Measurements from ENCODE around the gene P2RY2. TPM values are rescaled to one million over a fixed set of nuclear protein-coding genes. Genes with fewer than 3 reads are reported as not detected.

The P2RY2 gene
- total RNA-seq, 1 experiment from 2014 or later = 0.26 TPM

DNA sequence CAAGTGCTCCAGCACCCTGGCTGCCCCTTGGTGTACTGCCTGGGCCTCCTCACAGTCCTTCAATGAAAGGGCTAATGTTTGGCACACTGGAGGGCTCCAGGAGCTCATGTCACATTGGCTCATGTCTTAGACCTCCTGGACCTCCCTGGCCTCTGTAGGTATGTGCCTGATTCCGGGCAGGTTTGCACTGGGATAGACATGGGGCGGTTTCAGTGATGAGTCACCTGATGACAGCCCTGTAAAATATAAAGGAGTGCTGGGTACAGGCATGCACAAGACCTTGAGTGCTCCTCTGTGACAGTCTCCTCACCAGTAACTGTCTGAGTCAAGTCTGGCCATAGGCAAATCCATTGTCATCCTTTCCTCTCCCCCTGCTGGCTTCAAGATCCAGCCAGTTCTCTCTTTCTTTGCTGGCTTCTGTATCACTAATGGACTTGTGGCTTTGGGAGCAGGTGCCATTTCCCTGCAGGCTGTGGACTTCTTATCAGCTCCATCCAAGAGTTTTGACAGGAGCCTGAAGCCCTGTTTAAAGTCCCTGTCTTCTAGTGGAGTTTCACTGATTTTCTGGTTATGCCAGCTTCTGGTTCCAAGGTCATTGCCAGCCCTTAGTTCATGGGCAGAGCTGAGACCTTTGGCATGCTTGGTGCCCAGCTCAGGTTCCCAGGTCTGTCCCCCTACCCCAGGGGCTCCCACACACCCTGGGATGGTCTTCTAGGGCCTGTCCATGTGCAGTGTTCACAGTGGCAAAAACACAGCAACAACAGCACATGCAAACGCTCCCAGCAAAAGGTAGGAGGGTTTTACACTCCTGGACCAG lies 22.7 kb upstream of the P2RY2 start:
- Histone ChIP-seq H3K27me3 (ENCODE audit: insufficient read depth, low read length) (no peaks in the 10 kb centered on the region), H2BK5ac (ENCODE audit: insufficient read length, low read length) (no peak overlapping the region), H2AFZ (ENCODE audit: low read length) (no peak overlapping the region), H2BK120ac (ENCODE audit: low read depth, low read length, poor library complexity, severe bottlenecking) (no peak overlapping the region), H3K4me1 (ENCODE audit: insufficient read depth, low read length) (peaks cover 9% of the 10 kb centered on the region; the same call in 1 of the 2 replicates), H3K14ac (ENCODE audit: insufficient read depth, low read length) (no peak overlapping the region), H3K23ac (ENCODE audit: insufficient read length, low read depth, low read length) (no peak overlapping the region), H3K56ac (ENCODE audit: insufficient read length, low read depth, low read length) (no peak overlapping the region), H3K18ac (ENCODE audit: insufficient read length, low read depth, low read length) (no peak overlapping the region), H2AK5ac (ENCODE audit: insufficient read length, low read length) (no peak overlapping the region), H3K79me1 (ENCODE audit: insufficient read depth, low read depth, low read length, poor library complexity, severe bottlenecking) (no peaks in the 10 kb centered on the region), H4K91ac (ENCODE audit: insufficient read length, low read depth, low read length) (no peak overlapping the region), H4K20me1 (ENCODE audit: control insufficient read depth, insufficient read depth, insufficient read length) (no peaks in the 10 kb centered on the region), H3K23me2 (ENCODE audit: insufficient read length, low read depth, low read length, poor library complexity, severe bottlenecking) (no peaks in the 10 kb centered on the region), H4K8ac (replicated peaks; ENCODE audit: insufficient read length, low read depth, low read length) (no peak overlapping the region), H2BK20ac (ENCODE audit: low read depth, low read length, poor library complexity, severe bottlenecking) (no peak overlapping the region), H2BK15ac (ENCODE audit: low read depth, low read length) (no peak overlapping the region), H4K5ac (ENCODE audit: insufficient read length, low read depth, low read length) (no peak overlapping the region), H3K4ac (ENCODE audit: low read depth, low read length) (no peak overlapping the region), H3T11ph (ENCODE audit: low read length) (no peak overlapping the region), H3K27ac (ENCODE audit: insufficient read length, low read depth, low read length) (no peak overlapping the region), H3K9me3 (ENCODE audit: control insufficient read depth, low read depth, low read length) (no peaks in the 10 kb centered on the region), H3K79me2 (ENCODE audit: insufficient read depth, low read length) (no peaks in the 10 kb centered on the region), H3K4me2 (ENCODE audit: insufficient read depth, insufficient read length, low read length) (no peak overlapping the region), H3K9ac (ENCODE audit: extremely low read depth, insufficient read length, low read length) (no peak overlapping the region), H2BK12ac (ENCODE audit: insufficient read length, low read depth, low read length) (no peak overlapping the region)
- Mint-ChIP-seq H3K27me3 (ENCODE audit: low read depth) (no peaks in the 10 kb centered on the region; the same call in none of the 2 replicates), H3K9me3 (no peaks in the 10 kb centered on the region), H3K4me1 (peaks cover 17 to 18% of the 10 kb centered on the region in 2 experiments), H3K4me3 (no peak overlapping the region), H3K27ac (no peak overlapping the region; a peak in 1 of 7 replicates), H3K36me3 (ENCODE audit: insufficient read depth in 1 of 3, low read depth in 3 of 3) (no peaks in the 10 kb centered on the region)
- no CpG with 5 or more reads among the region's 3 CpGs for WGBS (ENCODE audit: extremely low coverage, insufficient read length, low lambda C conversion rate)
- DNase-seq = no peak
- TF ChIP-seq, protein P1, sequence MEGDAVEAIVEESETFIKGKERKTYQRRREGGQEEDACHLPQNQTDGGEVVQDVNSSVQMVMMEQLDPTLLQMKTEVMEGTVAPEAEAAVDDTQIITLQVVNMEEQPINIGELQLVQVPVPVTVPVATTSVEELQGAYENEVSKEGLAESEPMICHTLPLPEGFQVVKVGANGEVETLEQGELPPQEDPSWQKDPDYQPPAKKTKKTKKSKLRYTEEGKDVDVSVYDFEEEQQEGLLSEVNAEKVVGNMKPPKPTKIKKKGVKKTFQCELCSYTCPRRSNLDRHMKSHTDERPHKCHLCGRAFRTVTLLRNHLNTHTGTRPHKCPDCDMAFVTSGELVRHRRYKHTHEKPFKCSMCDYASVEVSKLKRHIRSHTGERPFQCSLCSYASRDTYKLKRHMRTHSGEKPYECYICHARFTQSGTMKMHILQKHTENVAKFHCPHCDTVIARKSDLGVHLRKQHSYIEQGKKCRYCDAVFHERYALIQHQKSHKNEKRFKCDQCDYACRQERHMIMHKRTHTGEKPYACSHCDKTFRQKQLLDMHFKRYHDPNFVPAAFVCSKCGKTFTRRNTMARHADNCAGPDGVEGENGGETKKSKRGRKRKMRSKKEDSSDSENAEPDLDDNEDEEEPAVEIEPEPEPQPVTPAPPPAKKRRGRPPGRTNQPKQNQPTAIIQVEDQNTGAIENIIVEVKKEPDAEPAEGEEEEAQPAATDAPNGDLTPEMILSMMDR (conservative IDR thresholded peaks at IDR 0.05) = no peak
